Stimulated activated CD8-positive, alpha-beta memory T cell treated with anti-CD3 and anti-CD28 coated beads, Interleukin-2, amount 100 ng/mL, for 48 hours (primary cell): ENCODE measurements around the gene PHYKPL.

Source experiments
- DNase-seq, 2 donors: peaks; one replicate each; pipeline ENCODE4 v3.0.0-alpha.2; 2020; ENCODE audit warnings: low read depth in 2 of 2

The PHYKPL gene

DNA sequence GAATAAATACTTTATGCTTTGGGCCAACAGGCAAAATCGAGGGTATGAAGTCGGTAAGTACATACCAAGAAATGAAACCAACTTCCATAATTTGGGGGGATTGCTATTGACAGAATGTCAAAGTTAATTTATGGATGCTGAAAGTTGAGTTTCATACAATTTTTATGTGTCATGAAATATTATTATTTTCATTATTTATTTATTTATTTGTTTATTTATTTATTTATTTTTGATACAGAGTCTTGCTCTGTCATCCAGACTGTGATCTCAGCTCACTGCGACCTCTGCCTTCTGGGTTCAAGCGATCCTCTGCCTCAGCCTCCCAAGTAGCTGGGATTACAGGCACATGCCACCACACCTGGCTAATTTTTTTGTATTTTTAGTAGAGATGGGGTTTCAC, 40.9 kb downstream of the PHYKPL start:
- DNase-seq = no peak

DNA sequence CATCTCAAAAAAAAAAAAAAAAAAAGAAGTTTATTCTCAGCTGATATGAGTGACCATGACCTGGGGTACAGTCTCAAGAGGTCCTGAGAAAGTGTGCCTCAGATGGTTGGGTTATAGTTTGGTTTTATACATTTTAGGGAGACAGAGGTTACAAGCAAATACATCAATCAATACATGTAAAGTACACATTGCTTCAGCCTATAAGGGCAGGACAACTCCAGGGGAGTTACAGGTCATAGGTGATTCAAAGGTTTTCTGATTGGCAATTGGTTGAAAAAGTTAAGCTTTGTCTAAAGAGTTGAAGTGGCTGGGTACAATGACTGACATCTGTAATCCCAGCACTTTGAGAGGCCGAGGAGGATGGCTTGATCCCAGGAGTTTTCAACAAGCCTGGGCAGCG, 43.2 kb downstream of the PHYKPL start:
- DNase-seq = no peak

DNA sequence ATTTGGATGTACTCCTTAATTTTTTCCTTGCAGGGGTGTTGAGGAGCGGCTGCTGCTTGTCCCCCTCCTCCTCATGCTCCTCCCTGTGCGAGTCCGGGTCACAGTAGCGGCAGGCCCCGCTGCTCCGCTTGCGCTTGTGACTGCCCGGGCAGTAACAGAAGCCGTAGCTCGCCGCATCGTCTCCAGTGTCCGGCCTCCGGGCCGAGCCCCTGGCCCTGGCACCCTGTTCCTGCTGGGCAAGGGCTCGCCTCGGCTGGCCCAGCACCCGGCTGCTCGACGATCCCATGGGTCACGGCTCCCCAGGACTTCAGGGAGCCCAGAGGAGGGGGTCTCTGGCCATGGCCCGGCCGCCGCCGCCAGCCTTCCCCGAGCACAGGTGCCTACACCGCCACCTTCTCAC, 45.6 kb downstream of the PHYKPL start, which contains the start of gene GMCL2:
TSS of gene GMCL2 (minus strand) at position 358 of the 400 bp plus-strand sequence. CDS start at position 286, 72 bp downstream.
- no peak for DNase-seq

DNA sequence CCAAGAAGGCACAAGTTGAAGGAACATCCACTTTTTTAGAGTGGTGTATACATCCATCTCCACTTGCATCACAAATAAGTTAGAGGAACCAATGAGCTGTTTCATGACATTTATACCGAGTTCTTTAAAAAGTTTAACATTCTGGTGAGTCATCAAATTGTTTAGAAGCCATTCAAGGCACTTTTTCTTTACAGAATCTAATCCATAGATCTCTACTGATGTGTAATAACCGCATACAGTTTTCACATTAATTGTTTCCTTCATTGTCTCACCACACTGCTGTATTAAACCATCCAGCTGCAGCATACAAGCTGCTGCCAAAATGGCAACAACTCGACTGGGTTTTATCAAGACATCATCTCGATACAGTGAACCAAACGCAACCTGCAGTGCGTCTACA, 46.2 kb downstream of the PHYKPL start:
- DNase-seq = no peak

DNA sequence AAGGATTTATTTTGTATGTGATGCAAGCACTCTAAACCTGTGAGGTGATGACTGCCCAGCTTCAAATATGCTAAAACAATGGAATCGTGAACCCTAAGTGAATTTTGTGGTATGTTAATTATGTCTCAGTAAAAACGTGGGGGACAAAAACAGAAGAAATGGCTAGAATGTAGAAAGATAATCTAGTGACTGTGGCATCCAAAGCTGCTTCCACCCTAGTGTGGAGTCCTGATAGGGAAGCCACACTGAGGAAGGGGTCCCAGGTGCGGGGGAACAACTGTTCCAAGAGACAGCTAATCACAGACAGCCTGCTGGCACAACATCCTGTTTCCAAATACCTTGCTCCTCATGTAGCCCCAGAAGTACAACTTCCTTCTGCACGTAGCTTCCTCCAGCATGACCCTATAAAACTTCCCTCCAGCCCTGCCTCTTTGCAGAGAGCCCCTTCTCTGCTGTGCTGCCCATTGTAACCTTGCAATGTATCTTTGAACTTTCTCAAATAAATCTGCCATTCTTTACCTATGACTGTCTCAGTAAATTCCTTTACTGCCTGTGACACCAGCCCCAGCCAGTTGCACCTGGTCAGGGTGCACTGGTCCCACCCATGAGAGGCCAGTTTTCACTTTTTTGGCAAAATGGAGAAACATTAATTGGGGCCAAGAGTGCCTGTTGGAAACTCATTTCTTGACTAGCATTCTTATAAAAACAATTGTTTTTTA, 50.3 kb downstream of the PHYKPL start:
- DNase-seq = no peak

DNA sequence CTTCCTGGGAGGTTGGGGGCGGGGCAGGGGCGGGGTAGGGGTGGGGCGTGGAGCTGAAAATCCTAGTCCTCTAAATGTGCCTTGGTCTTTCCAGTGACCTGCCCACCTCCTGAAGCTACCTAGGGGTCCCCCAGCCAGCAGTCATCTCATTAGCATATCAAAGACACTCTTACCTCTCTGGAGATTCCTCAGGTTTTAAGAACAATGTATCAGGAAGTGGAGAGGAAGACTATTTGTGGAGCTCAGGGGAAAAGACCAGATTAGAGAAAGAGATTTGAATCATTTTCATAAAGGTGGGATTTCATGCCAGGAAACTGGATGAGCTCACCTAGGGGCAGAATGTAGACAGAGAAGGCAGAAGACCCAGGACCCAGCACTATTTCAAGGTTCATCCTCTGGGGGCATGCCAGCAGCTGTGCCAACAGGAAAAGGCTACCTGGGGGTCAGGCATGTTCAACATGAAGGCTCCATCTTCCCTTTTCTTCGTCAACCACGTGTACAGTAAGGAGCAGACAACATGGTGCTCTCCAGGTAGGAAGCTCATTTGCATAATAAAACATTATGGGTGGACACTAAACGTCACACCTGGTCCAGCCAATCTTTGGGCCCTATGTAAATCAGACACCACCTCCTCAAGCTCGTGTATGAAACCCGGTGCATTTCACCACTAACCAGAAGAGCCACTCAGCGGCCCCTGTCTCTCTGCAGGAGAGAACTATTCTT, 52.3 kb downstream of the PHYKPL start:
- no peak for DNase-seq

DNA sequence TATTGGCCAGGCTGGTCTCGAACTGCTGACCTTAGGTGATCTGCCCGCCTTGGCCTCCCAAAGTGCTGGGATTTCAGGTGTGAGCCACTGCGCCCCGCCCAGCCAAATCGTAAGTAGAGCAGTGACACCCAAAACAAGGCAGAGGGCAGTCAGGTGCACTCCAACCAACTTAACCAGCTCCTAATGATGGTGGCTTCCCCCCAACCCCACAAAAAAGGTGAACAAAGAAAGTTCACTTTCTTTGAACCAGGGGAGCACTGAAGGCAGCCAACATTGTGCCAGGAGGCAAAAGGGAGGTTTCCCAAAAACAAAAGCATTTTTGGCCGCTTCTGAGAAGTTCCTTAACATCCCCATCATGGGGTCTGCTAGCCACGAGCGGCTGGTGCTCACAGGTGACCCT, 55.0 kb downstream of the PHYKPL start:
- DNase-seq = no peak

DNA sequence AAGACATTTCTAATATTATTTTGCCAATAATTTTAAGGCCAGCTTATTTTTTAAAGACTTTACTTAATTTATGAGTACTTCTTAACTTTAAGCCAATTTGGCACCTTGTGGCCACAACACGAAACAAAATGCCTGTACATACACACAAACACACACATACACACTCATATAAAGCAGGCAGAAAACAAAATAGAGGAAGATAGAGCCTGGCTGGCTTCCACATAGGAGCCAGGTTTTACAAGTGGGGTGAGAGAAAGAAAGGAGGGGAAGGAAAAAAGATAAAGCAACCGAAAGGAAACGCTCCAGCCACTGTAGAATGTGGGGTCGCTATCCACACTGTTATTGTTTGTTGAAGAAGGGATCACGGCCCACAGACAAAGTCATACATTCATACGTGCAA, 55.8 kb downstream of the PHYKPL start:
- DNase-seq = no peak

DNA sequence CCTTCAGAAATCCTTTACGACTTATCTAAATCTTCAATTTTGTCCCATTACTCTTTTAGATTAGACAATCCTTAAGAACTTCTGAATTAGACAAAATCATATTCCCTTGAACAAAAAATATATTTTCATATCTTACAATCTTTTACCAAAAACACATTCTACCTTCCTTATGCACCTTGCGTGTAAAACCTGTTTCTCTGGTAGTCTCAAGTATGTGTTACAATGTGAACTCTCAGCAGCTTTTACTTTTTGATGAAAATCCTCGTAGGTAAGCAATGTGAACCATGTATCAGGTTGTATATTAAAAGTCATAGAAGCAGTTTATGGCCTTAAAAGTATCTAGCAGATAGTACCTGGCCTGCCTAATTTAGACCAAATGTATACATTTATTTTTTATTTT, 58.1 kb downstream of the PHYKPL start:
- no peak for DNase-seq

DNA sequence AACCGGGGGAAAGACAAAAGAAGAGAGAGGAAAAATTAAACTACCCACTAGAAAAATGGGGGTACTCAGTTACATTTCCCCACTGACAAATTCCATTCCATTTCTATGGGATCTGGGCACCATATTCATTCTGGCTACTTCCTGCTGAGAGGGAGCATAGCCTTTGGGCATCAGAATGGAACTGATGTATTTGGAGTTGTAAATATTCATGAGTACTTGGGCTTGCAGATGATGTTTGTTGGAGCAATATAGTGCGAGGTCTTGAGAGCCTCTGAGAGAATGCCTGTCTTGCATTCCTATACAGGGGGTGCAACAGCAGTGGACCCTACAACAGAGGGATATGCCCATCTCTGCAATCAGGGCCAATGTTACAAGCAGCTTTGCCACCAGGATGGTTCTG, 62.1 kb downstream of the PHYKPL start:
- DNase-seq = no peak

DNA sequence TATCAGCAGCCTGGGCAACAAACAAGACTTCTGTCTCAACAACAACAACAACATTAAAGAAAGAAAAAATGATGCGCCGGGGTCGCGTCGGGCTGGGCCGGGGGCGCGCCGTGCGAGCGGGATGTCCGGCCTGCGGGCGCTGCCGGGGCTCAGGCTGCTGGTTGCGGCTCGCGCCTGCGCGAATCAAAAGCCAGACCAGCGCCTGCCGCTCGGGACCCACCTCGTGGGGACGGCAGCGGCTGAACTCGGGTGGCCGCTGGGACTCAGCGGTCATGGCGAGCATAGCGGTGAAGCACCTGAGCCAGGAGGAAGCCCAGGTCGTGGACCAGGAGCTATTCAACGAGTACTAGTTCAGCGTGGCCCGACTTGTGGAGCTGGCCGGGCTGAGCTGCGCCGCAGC, 67.0 kb downstream of the PHYKPL start:
- no peak for DNase-seq

DNA sequence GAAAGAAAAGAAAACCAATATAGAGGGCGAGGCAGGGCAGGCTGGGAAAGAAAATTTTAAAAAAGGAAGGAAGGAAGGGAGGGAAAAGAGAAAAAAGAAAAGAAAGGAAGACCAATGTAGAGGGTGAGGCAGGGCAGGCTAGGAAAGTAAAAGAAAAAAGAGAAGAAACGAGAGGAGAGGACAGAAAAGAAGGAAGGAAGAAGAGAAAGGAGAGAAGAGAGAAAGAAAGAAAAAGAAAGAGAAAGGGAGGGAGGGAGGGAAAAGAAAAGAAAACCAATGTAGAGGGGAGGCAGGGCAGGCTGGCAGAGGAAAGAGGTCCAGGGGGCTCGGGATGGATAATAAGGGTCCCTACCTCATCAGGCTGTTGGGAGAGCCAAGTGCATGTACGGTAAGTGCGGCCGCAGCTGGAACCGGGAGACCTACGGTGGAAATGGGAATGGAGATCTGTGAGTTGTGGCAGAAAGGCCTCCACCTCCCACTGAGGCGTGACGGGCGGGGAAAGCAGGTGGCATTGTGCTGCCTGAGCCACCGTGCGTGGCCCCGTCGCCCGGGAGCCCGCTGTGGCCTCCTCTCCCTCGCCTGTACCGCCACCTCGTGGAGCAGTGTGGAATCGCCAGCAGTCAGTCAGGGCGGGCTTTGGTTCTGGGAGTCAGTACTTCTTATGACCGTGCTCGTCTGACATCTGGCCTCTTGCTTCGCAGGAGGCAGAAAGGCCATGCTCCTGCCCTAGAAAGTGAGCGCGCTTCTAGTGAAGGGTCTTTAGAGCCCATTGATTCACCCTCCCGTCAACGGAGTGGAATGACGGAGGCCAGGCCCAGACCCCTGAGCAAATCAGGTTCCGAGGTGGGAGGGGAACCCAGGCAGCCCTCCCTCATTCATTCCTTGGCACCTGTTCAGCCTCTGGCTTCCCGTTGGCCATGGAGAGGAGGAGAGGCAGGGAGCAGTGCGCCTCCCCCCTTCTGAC, 68.5 kb downstream of the PHYKPL start:
- DNase-seq = peak; percentile 83 to 91

DNA sequence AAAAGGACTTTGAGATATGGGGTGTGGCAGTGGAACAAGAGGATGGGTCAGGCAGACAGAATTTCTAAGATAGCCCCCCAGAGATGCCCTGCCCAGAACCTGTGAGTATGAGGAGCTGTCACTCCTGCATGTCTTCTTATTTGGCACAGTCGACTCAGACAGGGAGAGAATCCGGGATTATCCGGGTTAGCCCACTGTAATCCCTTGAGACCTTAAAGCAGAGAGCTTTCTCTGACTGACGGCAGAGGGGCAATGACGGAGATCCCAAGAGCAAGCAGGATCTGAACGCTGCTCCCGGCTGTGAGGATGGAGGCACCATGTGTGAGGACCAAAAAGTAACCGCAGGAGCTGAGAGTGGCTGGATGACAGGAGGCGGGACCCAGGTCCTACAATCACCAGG, 70.1 kb downstream of the PHYKPL start:
- DNase-seq = no peak

DNA sequence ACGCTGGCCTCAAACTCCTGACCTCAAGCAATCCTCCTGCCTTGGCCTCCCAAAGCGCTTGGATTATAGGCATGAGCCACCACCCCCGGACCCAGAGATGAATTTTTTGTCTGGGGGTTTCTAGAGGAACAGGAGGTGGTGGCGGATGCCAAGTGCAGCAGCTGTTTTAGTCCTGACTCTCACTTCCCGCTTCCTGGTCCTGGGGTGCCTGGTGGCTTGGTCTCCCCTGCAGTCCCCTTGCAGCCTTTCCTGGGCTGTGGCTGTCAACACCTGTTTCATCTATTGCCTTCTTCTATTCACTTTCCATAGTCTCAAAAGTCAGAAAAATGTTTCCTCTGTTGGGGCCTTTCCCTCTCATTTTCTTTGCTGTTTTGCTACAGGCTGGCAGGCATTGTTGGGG, 72.4 kb downstream of the PHYKPL start:
- no peak for DNase-seq
